Fibroblast of the aortic adventitia (primary cell): ENCODE data around the gene SEC31A. TPM values are rescaled to one million over a fixed set of nuclear protein-coding genes. Genes with fewer than 3 reads are reported as not detected.
"Not testable (repeated sequence)": the region's sequence is repeated elsewhere in the genome, so short reads cannot be mapped to it uniquely, and the experiment has no call there.

ENCODE experiments used
- DNase-seq: peaks from one replicate; pipeline ENCODE4 v3.0.0-alpha.2; 2010; ENCODE audit warnings: low read depth
- H3K4me3 ChIP-seq: 2 replicates; pipeline ENCODE4 v1.5.1; 2011; ENCODE audit warnings: low read depth, mild to moderate bottlenecking, control low read depth, low read length, moderate library complexity
- total RNA-seq: library from RNA; depleted of rRNA; stranded (reverse); fragments of >200 nt; gene quantifications from 2 replicates; pipeline ENCODE4 v1.2.3, GENCODE V29; 2012; ENCODE audit warnings: low replicate concordance
- TF ChIP-seq, protein P1 (sequence below): IDR thresholded peaks from 2 replicates; pipeline ENCODE4 v1.5.1; 2011; ENCODE audit warnings: mild to moderate bottlenecking, low read length, control low read depth, inconsistent platforms; ENCODE audit not compliant: insufficient read depth

SEC31A gene
- total RNA-seq, 1 donor: 392 TPM

DNA sequence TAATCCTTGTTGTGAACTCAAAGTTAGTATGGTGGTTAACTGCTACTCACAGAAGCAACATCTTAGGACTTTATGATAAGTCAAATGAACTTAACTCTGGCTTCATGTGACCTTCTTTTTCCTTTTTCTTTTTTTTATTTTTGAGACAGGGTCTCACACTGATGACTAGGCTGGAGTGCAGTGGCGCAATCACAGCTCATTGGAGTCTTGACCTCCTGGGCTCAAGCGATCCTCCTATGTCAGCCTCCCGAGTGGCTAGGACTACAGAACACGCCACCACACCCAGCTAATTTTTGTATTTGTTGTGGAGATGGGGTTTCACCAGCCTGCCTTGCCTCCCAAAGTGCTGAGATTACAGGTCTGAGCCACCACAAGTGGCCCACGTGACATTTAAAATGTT, 22.4 kb downstream of the SEC31A start:
- no peak for DNase-seq
- H3K4me3 ChIP-seq: no peak overlapping the region
- TF ChIP-seq, protein P1, sequence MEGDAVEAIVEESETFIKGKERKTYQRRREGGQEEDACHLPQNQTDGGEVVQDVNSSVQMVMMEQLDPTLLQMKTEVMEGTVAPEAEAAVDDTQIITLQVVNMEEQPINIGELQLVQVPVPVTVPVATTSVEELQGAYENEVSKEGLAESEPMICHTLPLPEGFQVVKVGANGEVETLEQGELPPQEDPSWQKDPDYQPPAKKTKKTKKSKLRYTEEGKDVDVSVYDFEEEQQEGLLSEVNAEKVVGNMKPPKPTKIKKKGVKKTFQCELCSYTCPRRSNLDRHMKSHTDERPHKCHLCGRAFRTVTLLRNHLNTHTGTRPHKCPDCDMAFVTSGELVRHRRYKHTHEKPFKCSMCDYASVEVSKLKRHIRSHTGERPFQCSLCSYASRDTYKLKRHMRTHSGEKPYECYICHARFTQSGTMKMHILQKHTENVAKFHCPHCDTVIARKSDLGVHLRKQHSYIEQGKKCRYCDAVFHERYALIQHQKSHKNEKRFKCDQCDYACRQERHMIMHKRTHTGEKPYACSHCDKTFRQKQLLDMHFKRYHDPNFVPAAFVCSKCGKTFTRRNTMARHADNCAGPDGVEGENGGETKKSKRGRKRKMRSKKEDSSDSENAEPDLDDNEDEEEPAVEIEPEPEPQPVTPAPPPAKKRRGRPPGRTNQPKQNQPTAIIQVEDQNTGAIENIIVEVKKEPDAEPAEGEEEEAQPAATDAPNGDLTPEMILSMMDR: no peak

DNA sequence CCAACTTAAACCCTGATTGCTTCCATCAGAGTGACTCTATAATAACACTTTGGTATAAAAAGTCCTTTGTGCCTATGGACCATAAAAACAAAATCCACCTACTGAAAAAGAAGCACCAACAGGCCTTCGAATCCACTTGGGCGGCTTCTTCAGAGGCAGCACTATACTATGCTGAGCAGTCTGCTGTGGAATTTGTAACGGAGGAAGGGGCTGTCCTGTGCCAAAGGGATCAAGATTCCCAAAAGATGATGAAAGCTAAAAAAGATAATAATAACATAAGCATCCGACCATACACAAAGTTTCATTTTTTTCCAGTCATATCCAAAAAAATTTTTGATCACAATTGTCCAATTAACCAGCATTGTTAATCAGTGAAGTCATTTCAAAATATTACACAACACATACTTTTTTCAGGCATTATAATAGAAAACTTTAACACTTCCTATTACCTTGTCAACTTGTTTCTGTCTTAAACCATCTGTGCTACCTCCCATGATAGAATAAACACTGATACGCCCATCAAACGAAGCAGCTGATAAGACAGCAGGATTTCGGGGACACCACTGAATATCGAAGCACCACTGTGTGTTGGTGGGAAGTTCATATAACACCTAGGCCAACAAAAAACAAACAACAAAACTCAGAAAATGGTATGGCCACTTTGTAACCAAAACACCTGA, 24.1 kb downstream of the SEC31A start:
- no peak for DNase-seq

DNA sequence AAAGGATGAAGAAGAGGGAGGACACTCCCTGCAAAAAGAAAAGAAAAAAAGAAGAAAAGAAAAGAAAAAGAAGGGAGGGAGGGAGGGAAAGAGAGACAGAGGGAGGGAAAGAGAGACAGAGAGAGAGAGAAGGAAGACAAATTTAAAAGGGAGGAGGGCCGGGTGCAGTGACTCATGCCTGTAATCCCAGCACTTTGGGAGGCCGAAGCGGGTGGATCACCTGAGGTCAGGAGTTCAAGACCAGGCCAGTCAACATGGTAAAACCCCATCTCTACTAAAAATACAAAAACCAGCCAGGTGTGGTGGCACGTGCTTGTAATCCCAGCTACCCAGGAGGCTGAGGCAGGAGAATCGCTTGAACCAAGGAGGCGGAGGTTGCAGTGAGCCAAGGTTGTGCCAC, 24.9 kb downstream of the SEC31A start:
- DNase-seq, H3K4me3 ChIP-seq: not testable (repeated sequence)

More for the DNA sequence above, 24.1 kb downstream of the SEC31A start:
- no peak overlapping the region for H3K4me3 ChIP-seq
- TF ChIP-seq, protein P1: no peak

DNA sequence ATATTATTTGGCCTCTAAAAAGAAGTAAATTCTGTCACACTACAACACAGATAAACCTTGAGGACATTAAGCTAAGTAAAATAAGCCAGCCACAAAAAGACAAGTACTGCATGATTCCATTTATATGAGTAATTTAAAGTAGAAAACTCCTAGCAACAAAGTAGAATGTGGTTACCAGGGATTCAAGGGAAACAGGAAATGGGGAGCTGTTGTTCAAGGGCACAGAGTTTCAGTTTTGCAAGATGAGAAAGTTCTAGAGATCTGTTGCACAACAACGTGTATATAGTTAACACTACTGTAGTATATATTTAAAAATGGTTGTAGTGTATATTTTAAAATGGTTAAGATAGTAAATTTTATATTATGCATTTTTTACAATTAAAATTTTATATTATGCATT, 25.4 kb downstream of the SEC31A start:
- TF ChIP-seq, protein P1: no peak

DNA sequence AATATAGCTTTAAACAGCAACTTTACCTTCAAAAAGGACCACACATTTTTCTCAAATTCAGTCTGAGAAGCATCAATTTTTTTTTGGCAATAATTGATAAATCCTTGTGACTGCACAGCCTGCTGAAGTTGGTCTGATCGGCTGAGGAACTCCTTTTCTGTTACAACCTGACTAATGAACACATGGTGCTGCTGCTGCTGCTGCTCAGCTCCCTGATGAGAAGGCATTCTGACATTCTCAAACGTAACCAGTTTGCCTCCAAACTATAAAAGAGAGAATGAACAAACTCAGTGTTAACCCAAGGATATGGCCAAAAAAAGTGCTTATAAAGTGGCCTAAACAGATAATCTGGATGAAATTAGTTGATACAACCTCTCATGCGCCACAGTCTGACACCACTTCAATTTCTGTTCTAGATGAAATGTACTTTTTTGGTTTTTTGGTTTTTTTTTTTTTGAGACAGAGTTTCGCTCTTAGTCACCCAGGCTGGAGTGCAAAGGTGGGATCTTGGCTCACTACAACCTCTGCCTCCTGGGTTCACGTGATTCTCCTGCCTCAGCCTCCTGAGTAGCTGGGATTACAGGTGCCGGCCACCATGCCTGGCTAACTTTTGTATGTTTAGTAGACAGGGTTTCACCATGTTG, 26.5 kb downstream of the SEC31A start:
- TF ChIP-seq, protein P1: no peak
- no peak overlapping the region for H3K4me3 ChIP-seq
- no peak for DNase-seq

More for the DNA sequence above, 25.4 kb downstream of the SEC31A start:
- peak; percentile 91 for DNase-seq
- H3K4me3 ChIP-seq: no peak overlapping the region

DNA sequence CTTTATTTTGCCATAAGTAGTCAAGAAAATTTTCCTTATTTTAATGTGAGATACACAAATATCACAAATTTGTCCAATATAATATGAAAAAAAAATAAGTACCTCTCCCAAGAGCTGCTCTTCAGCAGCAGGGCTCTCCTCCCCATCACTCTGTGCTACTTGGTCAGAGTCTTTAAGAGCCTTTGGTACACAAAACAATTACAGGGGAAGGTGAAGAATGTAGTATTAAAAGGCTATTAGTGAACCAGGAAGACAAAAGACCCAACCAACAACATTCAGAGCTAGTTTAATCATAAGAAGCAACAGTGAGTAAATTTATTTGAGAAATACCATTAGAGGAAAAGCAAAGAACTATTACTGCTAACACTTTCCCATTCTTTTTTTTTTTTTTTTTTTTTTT, 29.4 kb downstream of the SEC31A start:
- no peak for DNase-seq
- TF ChIP-seq, protein P1: no peak
- H3K4me3 ChIP-seq: no peak overlapping the region

DNA sequence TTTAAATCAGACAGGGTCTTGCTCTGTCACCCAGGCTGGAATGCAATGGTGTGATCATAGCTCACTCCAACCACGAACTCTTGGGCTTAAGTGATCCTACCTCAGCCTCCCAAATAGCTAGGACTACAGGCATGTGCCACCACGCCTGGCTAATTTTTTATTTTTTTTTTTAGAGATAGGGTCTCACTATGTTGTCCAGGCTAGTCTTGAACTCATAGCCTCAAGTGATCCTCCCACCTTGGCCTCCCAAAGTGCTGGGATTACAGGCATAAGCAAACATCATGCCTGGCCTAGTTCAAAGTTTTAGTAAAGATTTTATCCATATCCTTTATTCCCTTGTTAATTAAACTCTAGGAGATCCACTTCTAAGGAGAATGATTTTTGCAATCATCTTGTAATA, 30.5 kb downstream of the SEC31A start:
- not testable (repeated sequence) for DNase-seq, H3K4me3 ChIP-seq
